Stimulated activated CD8-positive, alpha-beta memory T cell treated with anti-CD3 and anti-CD28 coated beads, Interleukin-12 subunit alpha, Interleukin-12 subunit beta, amount 100 ng/mL, for 1 hour (primary cell): ENCODE results near the gene GGTLC2.
"Not testable (repeated sequence)": the region's sequence is repeated elsewhere in the genome, so short reads cannot be mapped to it uniquely, and the experiment has no call there.

Experiments used
- DNase-seq: peaks from one replicate; pipeline ENCODE4 v3.0.0-alpha.2; 2020; ENCODE audit warnings: low read depth

Gene GGTLC2

DNA sequence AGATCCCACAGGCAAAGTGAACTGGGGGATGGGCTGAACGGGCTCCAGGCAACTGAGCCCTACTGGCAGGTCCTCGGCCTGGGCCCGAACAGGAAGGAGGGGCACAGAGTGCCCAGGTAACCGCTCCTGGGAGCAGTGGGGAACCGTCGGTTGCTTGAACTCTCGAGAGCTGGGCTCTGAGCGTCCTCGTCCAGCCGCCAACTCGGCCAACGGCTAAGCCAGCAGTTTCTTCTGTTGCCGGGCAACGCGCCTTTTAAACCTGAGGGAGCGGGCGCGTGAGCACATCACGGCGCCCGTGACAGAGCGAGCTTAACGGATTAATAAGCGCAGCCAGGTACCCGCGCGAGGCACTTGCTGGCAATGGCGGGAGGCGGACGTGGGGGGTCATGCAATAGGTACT lies at the start of gene GGTLC2:
Gene GGTLC2 (plus strand): TSS at position 301 of the 400 bp plus-strand sequence. CDS start 1,732 bp downstream, outside the sequence.
- not testable (repeated sequence) for DNase-seq

DNA sequence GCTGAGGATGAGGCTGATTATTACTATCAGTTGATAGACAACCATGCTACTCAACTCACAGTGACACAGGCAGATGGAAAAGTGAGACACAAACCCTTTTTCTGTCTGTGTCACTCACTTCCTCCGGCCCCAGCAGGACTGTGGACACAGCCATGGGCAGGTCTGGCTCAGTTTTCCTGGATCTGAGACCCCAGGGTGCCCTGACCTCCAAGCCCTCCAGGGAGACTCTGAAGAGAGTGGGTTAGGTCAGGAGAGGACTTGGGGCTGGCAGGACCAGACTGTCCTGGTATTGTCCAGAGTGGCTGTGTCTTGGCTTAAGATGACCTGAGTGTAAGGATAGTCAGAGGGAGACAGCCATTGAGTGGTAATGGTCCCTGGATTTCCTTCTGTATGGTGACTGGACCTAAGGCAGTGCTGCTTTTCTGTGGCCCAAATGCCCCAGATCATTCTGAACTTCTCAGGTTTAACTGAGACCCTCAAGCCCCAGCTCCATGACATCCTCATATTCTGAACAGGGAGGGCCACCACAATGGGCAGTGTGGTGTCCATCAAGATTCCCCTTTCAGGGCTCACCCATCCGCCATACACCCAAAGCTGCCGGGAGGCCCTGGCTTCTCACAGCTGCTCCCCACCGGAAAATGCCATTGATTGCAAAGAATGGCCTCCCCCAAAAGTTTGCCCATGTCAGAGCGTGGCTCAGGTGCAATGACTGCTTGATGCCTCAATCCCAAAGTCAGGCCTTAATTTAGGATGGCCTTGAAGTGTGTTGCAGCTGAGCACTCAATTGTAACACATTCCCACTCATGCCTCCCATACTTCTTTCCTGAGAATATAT lies 49.2 kb upstream of the GGTLC2 start:
- DNase-seq = no peak

DNA sequence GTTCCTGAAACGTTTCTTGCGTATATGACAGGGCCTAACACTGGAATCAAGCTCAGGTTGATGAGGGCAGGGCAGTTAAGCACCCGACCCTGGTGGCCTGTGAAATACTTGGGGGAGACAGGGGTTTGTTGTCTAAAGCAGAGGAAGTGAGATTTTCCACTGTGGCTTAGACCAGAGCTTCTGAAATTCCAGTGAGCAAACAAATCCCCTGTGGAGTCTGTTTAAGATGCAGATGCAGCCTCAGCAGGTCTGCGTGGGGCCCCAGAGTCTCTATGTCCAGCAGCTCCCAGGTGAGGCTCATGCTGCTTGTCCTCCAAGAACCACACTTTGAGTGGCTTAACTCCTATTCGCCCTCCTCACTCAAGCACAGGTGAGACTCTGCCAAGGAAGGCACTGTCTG lies 46.3 kb upstream of the GGTLC2 start:
- no peak for DNase-seq

DNA sequence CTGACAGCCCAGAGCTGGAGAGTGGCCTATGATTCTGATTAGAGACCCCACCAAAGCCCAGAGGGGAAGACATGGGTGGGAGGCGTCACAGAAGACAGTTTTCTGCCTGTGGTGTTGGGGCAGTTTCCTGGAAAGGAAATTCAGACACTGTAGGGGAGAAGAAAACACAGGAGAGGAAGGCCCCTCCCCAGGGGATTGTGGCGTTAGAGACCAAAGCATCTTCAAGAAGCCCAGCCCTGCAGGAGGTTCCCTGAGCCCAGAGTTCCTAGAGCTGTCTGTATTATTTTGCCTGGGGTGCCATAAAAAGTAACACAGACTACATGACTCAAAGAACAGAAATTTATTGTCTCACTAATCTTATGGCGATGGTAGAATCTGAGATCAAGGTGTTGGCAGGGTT lies 45.2 kb upstream of the GGTLC2 start:
- DNase-seq = no peak

DNA sequence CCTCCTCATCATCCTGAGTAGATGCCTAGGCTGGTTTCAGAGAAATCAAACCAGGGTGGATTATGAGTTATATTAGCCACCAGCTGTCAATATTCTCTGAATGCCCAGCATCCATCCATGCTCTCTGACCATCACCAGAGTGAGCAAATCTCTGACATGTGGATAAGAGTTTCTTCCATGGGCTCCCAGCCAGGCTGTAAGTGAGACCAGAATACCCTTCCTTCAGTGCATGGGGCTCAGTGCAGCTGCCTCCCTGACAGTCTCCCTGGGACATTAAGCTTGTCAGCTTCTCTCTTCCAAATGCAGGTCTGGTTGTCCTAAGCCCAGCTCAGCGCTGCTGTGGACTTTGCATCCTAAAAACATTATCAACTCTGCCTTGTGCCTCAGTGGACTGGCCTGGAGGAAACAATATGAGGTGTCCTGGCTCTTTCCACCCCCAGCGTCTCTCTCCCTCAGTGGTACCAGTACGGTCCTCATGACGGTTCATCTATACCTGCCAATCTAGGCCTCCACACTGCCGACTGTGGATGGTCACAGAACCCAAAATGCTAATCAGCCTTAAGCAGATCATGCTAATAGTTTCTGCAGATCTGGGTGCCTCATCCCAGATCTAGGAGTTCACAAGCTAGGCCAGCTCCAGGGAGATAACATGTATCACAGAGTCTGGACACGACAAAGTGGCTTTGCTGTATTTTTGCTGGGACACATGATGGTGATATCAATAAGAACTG lies 43.7 kb upstream of the GGTLC2 start:
- DNase-seq = no peak

DNA sequence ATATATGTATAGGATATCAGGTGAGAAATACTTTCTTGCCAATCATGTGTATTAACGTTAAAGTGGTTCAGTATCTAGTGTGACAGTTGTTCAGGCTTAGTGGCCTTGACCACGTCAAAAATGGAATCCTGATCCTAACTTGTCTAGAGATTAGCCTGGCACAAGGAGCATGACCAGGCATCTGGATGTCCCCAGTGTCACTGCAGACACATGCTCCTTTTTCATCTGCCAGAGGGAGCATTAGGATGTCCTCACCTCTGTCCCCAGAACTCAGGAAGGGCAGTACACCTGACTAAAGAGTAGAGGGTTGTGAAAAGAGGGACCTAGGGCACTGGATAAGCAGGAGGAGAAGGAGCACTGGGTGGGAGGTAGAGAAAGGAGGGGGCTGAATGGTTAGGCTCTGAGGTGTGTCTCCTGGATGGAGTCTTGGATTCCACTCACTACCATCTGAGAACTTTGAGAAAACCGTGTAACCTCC lies 40.9 kb upstream of the GGTLC2 start:
- no peak for DNase-seq

DNA sequence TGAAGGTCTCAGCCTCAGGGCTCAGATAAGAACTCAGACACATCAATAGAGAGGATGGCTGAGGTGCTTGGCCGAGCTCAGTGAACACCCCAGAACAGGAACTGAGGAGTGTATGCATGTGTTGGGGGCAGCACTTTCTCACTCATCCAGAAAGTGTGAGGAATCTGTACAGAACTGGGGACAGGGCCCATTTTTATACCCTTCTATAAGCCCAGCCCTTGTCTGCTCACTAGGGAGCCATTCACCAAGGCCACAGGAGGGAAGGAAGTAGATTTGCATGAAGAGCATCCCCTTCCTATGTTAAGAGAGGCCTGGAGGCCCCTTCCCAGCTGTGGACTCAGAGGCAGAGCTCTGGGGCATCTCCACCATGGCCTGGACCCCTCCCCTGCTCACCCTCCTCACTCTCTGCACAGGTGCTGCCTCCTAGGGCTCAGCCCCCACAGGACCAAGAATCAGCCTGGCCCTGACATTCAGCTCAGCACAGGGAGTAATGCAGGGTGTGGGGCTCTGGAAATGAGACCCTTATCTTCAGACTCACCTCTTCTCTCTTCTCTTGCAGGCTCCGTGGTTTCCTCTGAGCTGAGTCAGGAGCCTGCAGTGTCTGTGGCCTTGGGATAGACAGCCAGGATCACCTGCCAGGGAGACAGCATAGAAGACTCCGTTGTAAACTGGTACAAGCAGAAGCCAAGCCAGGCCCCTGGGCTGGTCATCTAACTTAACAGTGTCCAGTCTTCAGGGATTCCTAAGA lies 39.9 kb upstream of the GGTLC2 start:
- no peak for DNase-seq

DNA sequence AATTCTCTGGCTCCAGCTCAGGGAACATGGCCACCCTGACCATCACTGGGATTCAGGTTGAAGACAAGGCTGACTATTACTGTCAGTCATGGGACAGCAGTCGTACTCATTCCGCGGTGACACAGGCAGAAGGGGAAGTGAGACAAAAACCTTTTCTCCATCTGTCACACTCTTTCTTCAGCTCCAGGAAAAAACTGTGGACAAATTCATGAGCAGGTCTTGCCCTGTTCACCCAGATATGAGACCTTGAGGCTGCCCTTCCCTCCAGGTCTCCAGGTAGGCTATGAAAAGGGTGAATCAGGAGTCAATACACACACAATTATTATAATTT lies 39.4 kb upstream of the GGTLC2 start:
- DNase-seq = no peak

DNA sequence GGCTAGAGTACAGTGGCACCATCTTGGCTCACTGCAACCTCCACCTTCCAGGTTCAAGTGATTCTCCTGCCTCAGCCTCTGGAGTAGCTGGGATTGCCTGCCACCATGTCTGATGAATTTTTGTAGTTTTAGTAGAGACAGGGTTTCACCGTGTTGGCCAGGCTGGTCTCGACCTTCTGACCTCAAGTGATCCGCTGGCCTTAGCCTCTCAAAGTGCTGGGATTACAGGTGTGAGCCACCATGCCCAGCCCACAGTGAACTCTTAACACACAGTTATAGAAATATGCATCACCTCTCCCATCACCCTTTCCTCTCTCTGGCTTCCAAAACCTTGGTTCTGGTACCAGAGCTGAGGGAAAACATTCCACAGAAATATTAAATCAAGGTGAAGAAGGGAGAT lies 36.4 kb upstream of the GGTLC2 start:
- DNase-seq = not testable (repeated sequence)

DNA sequence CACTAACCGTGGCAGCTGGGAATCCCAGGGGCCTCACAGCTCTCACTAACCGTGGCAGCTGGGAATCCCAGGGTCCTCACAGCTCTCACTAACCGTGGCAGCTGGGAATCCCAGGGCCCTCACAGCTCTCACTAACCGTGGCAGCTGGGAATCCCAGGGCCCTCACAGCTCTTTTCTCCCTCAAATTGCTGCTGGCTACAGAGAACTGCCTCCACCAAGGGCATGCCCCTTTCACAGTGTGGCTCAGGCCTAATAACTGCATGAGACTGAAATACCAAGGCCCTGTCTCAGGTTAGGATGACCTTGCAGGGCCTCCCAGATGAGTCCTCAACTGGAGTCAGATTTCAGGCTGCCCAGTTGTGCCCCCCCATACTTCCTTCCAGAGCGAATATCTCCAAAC lies 35.1 kb upstream of the GGTLC2 start:
- DNase-seq = no peak

DNA sequence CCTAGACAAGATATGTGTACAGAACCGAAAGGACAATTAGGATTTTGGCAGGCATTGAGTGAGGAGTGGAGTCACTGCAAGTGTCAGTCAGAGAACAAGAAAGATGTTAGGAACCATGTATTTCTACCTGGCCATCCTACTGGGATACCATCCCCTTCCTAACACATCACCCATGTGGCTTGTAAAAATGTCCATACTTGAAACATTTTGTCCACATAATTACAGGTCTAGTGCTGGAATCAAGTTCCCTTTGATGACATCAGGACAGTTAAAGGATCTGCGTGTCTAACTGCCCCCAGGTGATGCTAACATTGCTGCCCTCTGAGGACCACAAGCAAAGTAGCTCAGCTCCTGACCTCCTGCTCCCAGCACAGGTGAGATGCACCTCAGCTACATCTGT lies 31.9 kb upstream of the GGTLC2 start:
- no peak for DNase-seq

DNA sequence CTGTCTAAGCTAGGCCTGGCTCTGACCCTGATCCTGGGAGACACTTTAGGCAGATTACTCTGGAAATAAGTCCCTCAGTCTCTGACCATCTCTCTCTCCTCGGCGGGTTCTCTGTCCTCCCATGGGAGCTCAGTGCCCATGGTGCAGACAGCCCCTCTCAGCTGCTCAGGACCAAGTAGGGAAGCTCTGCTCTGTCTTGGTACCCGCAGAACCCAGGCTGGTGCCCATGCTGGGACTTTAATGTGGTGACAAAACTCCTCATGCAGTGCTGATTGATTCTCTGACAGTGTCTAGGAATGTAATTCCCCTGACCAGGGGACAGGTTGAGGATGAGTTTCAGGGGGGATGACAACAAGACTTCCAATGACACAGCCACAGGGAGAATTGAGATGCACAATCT lies 30.3 kb upstream of the GGTLC2 start:
- DNase-seq = no peak

DNA sequence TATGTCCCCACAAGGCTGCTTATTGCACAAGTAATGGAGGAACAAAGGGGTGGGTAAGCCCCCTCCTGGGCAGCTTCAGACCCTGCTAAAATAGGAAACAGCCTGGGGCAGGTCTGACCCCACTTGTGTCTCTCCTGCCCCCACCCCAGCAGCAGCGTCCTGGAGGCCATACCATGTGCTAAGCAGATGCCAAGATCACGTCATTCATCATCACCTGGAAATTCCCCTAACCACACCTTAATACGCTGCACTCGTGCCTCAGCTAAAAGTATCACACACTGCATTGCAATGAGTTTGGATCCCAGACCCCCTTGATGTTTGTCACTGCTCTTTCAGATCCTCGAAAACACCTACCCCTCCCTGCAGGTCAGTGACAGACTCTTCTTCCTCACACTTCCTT lies 27.8 kb upstream of the GGTLC2 start:
- DNase-seq = no peak

DNA sequence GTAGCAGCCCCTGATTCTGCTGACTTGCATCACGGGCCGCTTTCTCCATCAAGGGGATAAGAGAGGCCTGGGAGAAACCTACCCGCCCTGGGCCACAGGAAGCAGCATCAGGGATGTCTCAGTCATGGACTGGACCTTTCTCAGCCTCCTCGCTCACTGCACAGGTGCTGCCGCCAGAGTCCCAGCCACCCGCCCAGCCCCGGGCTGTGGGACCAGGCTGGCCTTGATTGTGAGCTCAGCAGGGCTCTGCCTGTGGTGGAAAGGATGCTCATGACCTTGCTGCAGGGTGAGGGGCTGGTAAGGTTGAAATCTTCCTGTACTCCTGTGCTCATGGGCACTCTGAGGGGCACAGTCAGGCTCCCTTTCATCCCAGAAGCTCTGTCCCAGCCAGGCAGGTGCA lies 26.0 kb upstream of the GGTLC2 start:
- no peak for DNase-seq

DNA sequence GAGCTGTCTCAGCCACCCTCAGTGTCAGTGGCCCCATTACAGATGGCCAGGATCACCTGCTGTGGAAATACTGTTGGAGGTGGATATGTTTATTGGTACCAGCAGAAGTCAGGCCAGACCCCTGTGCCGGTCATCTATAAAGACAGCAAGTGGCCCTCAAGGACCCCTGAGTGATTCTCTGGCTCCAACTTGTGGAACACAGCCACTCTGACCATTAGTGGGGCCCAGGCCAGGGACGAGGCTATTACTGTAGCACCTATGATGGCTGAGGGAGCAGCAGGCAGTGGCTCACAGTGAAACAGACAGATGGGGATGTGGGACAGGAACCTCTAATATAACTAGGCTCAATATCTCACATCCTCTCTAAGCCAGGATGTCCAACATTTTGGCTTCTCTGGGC lies 25.5 kb upstream of the GGTLC2 start:
- no peak for DNase-seq

DNA sequence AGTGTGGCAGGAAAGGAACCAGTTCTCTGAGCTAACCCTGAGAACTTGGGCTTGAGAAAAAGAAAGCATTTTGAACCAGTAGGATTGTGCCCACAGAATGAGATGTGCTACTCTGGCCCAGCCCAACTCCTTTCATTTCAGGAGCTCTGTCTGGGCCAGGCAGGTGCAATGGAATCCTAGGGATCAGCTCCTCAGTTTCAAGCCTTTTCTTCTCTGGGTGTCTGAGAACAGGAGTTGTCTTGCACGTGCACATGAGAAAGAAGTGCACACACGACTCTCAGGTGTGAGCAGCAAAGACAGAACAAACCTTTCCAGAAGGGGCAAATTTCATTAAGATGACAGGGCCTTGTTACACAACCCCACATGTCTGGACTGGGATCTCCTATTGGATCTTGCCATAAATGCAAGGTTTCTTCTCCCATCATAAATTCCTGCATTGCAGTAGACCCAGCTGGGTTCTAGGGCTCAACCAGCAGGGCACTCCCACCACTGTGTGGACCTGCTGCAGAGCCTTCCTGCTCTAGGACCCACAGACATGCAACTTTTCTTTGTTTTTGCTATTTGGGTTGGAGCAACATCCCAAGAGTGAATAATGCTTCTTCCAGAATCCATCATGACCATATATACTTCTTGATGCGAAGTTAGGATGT lies 24.5 kb upstream of the GGTLC2 start:
- DNase-seq = no peak

DNA sequence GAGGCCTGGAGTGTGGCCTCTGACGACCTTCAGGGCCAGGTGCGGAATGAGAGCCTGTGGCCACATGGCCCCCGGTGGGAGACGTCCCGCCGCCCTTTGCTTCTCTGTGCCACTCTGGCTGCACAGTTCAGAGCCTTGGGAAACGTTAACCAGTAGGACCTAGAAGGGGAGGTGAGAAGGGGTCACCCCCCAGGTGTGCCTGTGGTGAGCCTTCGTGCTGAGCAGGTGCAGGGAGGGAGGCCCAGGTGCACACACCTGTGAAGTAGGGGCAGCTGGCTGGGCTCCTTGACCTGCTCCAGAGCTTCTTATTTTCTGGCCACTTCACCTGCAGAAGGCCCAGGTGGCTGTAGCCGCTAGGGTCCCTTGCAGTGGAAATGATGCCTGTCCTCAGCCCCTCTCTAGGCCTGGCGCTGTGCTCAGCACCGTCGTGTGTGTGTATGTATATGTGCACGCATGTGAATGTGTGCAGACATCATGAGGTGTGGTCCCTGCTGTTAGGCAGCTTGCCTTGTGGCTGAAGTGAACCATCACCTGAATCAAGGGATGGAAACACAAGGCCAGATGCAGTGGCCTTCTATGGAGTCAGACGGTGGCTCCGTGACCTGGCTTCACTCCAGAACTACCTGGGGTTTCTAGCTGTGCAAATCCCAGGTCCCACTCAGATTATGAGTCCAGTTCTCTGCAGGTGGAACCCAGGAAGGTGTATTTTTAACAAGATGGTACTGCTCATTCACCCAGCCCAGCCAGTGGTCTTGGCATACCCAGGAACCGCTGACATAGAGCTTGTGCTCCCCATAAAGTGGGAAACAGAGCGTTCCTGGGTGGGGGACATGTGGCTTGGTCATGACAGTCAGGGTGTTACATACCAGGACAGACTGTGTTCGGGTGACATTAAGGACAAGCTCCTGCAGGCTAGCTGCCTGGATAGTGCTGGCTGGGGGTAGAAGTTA lies 15.6 kb upstream of the GGTLC2 start:
- not testable (repeated sequence) for DNase-seq

DNA sequence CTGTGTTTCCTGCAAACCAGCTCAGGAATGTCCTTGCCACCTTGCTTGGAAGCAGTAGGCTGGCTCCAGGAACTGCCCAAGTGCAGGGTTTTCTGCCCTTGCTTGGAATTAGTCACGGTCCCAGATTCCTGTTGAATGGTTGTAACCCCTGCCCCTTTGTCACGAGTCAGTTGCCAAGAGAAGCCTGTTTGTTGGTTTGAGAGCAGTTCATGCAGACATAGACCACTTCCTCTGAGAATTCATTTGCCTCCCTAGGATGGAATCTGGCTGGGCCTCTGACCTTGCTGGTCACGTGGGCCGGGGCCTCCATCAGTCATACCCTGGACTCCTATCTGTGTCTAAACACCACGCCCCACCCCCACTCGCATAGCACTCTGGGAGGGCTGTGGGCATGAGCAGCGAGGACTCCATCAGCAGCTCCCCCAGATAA lies 13.2 kb upstream of the GGTLC2 start:
- not testable (repeated sequence) for DNase-seq

DNA sequence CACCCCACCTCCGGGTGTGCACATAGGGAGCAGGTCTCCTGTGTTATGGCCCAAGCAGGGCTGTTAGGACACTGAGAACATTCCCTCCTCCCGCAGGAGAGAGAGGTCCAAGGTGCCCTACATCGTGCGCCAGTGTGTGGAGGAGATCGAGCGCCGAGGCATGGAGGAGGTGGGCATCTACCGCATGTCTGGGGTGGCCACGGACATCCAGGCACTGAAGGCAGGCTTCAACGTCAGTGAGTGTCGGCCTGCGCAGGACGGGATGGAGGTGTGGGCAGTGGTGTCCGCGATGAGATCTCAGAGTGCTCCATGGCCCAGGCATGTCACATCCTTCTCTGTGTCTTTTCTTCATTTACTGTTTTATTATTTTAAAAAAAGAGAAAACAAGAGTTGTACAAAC lies 12.2 kb upstream of the GGTLC2 start:
- DNase-seq = not testable (repeated sequence)

DNA sequence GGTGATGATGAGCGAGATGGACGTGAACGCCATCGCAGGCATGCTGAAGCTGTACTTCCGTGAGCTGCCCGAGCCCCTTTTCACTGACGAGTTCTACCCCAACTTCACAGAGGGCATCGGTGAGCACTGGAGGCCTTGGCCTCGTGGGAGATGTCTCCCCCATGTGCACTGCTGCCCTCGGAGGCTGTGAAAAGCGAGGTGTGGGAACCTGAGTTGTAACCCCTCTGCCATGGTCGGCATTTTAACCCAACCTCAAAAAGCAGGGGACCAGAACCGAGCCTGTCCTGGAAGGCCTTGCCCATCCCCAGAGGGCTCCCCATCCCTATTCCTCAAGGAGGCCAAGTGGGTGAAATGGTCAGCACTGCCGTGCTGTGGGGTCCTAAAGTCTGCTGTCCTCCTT lies 10.9 kb upstream of the GGTLC2 start:
- not testable (repeated sequence) for DNase-seq

DNA sequence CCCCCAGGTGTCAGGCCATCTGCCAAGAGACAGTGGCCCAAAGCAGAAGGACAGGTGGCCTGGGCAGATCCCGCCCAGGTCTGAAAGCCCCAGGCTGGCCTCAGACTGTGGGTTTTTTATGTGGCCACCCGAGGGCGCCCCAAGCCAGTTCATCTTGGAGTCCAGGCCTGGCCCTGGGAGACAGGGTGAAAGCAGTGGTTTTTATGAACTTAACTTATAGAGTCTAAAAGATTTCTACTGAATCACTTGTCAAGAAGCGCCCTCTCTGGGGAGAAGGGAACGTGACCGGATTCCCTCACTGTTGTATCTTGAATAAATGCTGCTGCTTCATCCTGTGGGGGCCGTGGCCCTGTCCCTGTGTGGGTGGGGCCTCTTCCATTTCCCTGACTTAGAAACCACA lies 8.2 kb upstream of the GGTLC2 start:
- DNase-seq = not testable (repeated sequence)
